ENCODE measurements around the gene FAM229A. TPM values are rescaled to one million over a fixed set of nuclear protein-coding genes. Genes with fewer than 3 reads are reported as not detected.
A peak's percentile ranks its signal among the peaks of the same experiment; 100 is the strongest.

The FAM229A gene
- total and polyA plus RNA-seq, 2 experiments from 2014 or later = 3.4 to 4.2 TPM

- Histone ChIP-seq H3K27me3 (no peaks in the 10 kb centered on the region), H2AFZ (no peak overlapping the region), H3K9me3 (ENCODE audit: low read depth) (no peaks in the 10 kb centered on the region), H3K4me3 (no peak overlapping the region), H3K79me2 (peaks cover 27% of the 10 kb centered on the region), H3K27ac (no peak overlapping the region), H3K9me2 (replicated peaks; ENCODE audit: insufficient read depth) (no peaks in the 10 kb centered on the region), H3K4me2 (no peak overlapping the region), H3K36me3 (replicated peaks; ENCODE audit: insufficient read depth, low read depth) (no peaks in the 10 kb centered on the region), H4K20me1 (ENCODE audit: insufficient read depth, poor library complexity, severe bottlenecking) (peaks cover 16% of the 10 kb centered on the region), H3K4me1 (ENCODE audit: insufficient read depth) (peaks cover 8% of the 10 kb centered on the region)
- TF ChIP-seq EZH2 (IDR thresholded peaks at IDR 0.05; ENCODE audit: borderline replicate concordance) (no peak), EZH2phosphoT487 (IDR thresholded peaks at IDR 0.05; ENCODE audit: low read depth, severe bottlenecking, unreplicated experiment) (no peak), CTCF (IDR thresholded peaks at IDR 0.05; ENCODE audit: poor library complexity) (no peak)
- DNase-seq (ENCODE audit: low spot score) = no peak
- 79% methylated on average over 16 of the region's 16 CpGs for WGBS (ENCODE audit: low lambda C conversion rate, missing lambda C conversion rate)
Measured at GRCh38 chr1:32337855-32338636, 24.2 kb downstream of the FAM229A start.

GRCh38 chr1:32336963-32337675 lies 25.2 kb downstream of the FAM229A start:
- peak overlapping the region; percentile 94 for H3K4me2 ChIP-seq
- 88% methylated on average over 8 of the region's 8 CpGs for WGBS (ENCODE audit: low lambda C conversion rate, missing lambda C conversion rate)
- H3K27me3 ChIP-seq = no peaks in the 10 kb centered on the region
- no peak overlapping the region for H2AFZ ChIP-seq
- TF ChIP-seq EZH2 (IDR thresholded peaks at IDR 0.05; ENCODE audit: borderline replicate concordance) = no peak
- no peak for TF ChIP-seq EZH2phosphoT487 (IDR thresholded peaks at IDR 0.05; ENCODE audit: low read depth, severe bottlenecking, unreplicated experiment)
- no peak for TF ChIP-seq CTCF (IDR thresholded peaks at IDR 0.05; ENCODE audit: poor library complexity)
- peaks cover 34% of the 10 kb centered on the region for H3K79me2 ChIP-seq
- no peak for DNase-seq (ENCODE audit: low spot score)
- H3K4me1 ChIP-seq (ENCODE audit: insufficient read depth) = peaks cover 8% of the 10 kb centered on the region
- H3K36me3 ChIP-seq (replicated peaks; ENCODE audit: insufficient read depth, low read depth) = no peaks in the 10 kb centered on the region
- peaks cover 18% of the 10 kb centered on the region for H4K20me1 ChIP-seq (ENCODE audit: insufficient read depth, poor library complexity, severe bottlenecking)
- H3K4me3 ChIP-seq = no peak overlapping the region
- no peaks in the 10 kb centered on the region for H3K9me2 ChIP-seq (replicated peaks; ENCODE audit: insufficient read depth)
- no peaks in the 10 kb centered on the region for H3K9me3 ChIP-seq (ENCODE audit: low read depth)
- H3K27ac ChIP-seq = no peak overlapping the region

GRCh38 chr1:32336591-32336932 lies 25.7 kb downstream of the FAM229A start:
- TF ChIP-seq EZH2 (IDR thresholded peaks at IDR 0.05; ENCODE audit: borderline replicate concordance) (no peak), EZH2phosphoT487 (IDR thresholded peaks at IDR 0.05; ENCODE audit: low read depth, severe bottlenecking, unreplicated experiment) (no peak), CTCF (IDR thresholded peaks at IDR 0.05; ENCODE audit: poor library complexity) (no peak)
- H4K20me1 ChIP-seq (ENCODE audit: insufficient read depth, poor library complexity, severe bottlenecking) = peaks cover 18% of the 10 kb centered on the region
- H2AFZ ChIP-seq = no peak overlapping the region
- H3K27me3 ChIP-seq = no peaks in the 10 kb centered on the region
- H3K27ac ChIP-seq = no peak overlapping the region
- peaks cover 34% of the 10 kb centered on the region for H3K79me2 ChIP-seq
- peak overlapping the region; percentile 98 for H3K4me3 ChIP-seq
- no peaks in the 10 kb centered on the region for H3K36me3 ChIP-seq (replicated peaks; ENCODE audit: insufficient read depth, low read depth)
- peaks cover 8% of the 10 kb centered on the region for H3K4me1 ChIP-seq (ENCODE audit: insufficient read depth)
- WGBS (ENCODE audit: low lambda C conversion rate, missing lambda C conversion rate) = 24% methylated on average over 14 of the region's 15 CpGs
- no peaks in the 10 kb centered on the region for H3K9me3 ChIP-seq (ENCODE audit: low read depth)
- no peaks in the 10 kb centered on the region for H3K9me2 ChIP-seq (replicated peaks; ENCODE audit: insufficient read depth)
- H3K4me2 ChIP-seq = peak overlapping the region; percentile 94
- DNase-seq (ENCODE audit: low spot score) = no peak

Data from hepatocyte (in vitro differentiated cells).